Neural cell (in vitro differentiated cells): ENCODE measurements around the gene RPL36A. TPM values are rescaled to one million over a fixed set of nuclear protein-coding genes. Genes with fewer than 3 reads are reported as not detected.

ENCODE experiments used
- H2AFZ ChIP-seq: fragments of 200-600, 300-800 bp; sonication (generic), shearing (Covaris generic); 2 replicates; pipeline ENCODE4 v1.6.0; 2014; ENCODE audit warnings: low read depth, mild to moderate bottlenecking, antibody characterized with exemption, low read length, moderate library complexity
- H3F3A ChIP-seq: fragments of 200-600 bp; shearing (Covaris generic); 2 replicates; pipeline ENCODE4 v1.6.1; 2016; ENCODE audit warnings: mild to moderate bottlenecking, moderate library complexity, mixed read lengths, antibody characterized with exemption, low read length; ENCODE audit not compliant: insufficient read depth, poor library complexity, severe bottlenecking
- H3K27ac ChIP-seq: fragments of 200-600, 300-800 bp; sonication (generic), shearing (Covaris generic); 2 replicates; pipeline ENCODE4 v1.5.1; 2014; ENCODE audit warnings: mild to moderate bottlenecking, low read length, moderate library complexity
- H3K27me3 ChIP-seq: fragments of 300-800, 200-600 bp; sonication (generic), shearing (Covaris generic); 2 replicates; pipeline ENCODE4 v1.6.0; 2014; ENCODE audit warnings: mild to moderate bottlenecking, low read depth, low read length, moderate library complexity; ENCODE audit not compliant: insufficient read depth
- H3K36me3 ChIP-seq: fragments of 300-800, 200-600 bp; sonication (generic), shearing (Covaris generic); 2 replicates; pipeline ENCODE4 v1.5.1; 2014; ENCODE audit warnings: mild to moderate bottlenecking, antibody characterized with exemption, low read length, moderate library complexity; ENCODE audit not compliant: insufficient read depth
- H3K4me2 ChIP-seq: fragments of 300-800, 200-600 bp; sonication (generic), shearing (Covaris generic); 2 replicates; pipeline ENCODE4 v1.6.0; 2014; ENCODE audit warnings: mild to moderate bottlenecking, low read length
- H3K4me3 ChIP-seq: fragments of 300-800, 200-600 bp; sonication (generic), shearing (Covaris generic); 2 replicates; pipeline ENCODE4 v1.5.1; 2014; ENCODE audit warnings: mild to moderate bottlenecking, low read length, moderate library complexity
- H3K79me2 ChIP-seq: fragments of 200-600 bp; shearing (Covaris generic); replicated peaks from 2 replicates; pipeline ENCODE4 v1.6.0; 2014; ENCODE audit warnings: mild to moderate bottlenecking, low read length, moderate library complexity; ENCODE audit not compliant: insufficient read depth
- H3K9ac ChIP-seq: fragments of 300-800, 200-600 bp; sonication (generic), shearing (Covaris generic); 2 replicates; pipeline ENCODE4 v1.6.1; 2016; ENCODE audit warnings: mild to moderate bottlenecking, low read length, mixed read lengths
- H3K9me2 ChIP-seq: fragments of 200-600 bp; shearing (Covaris generic); 2 replicates; pipeline ENCODE4 v1.6.1; 2016; ENCODE audit warnings: mild to moderate bottlenecking, low read length, mixed read lengths; ENCODE audit not compliant: insufficient read depth
- H3K9me3 ChIP-seq: fragments of 200-600, 300-800 bp; sonication (generic), shearing (Covaris generic); 2 replicates; pipeline ENCODE4 v1.6.1; 2016; ENCODE audit warnings: mild to moderate bottlenecking, mixed run types, low read length, moderate library complexity, mixed read lengths
- H4K20me1 ChIP-seq: fragments of 200-600 bp; shearing (Covaris generic); 2 replicates; pipeline ENCODE4 v1.6.1; 2016; ENCODE audit warnings: mild to moderate bottlenecking, mixed run types; ENCODE audit not compliant: insufficient read depth
- CTCF ChIP-seq: fragments of 450-650 bp; IDR thresholded peaks from 2 replicates; pipeline ENCODE4 v1.5.1; 2014; ENCODE audit warnings: antibody characterized with exemption, mild to moderate bottlenecking, moderate library complexity; ENCODE audit not compliant: poor library complexity, severe bottlenecking
- EP300 ChIP-seq: fragments of 450-650 bp; conservative IDR thresholded peaks from 2 replicates; pipeline ENCODE4 v1.6.1; 2014; ENCODE audit warnings: antibody characterized with exemption, mild to moderate bottlenecking, moderate library complexity; ENCODE audit not compliant: poor library complexity, severe bottlenecking
- EZH2 ChIP-seq: fragments of 200-600, 300-800 bp; shearing (Covaris generic), sonication (generic); IDR thresholded peaks from 2 replicates; pipeline ENCODE4 v1.6.1; 2014; ENCODE audit warnings: antibody characterized with exemption, low read length, borderline replicate concordance, mild to moderate bottlenecking; ENCODE audit not compliant: insufficient read depth, poor library complexity, severe bottlenecking
- MXI1 ChIP-seq: fragments of 450-650 bp; conservative IDR thresholded peaks from 2 replicates; pipeline ENCODE4 v1.6.1; 2014; ENCODE audit warnings: antibody characterized with exemption, mild to moderate bottlenecking; ENCODE audit not compliant: poor library complexity, severe bottlenecking
- POLR2AphosphoS5 ChIP-seq: IDR thresholded peaks from 2 replicates; pipeline ENCODE4 v1.6.1; 2012
- RAD21 ChIP-seq: fragments of 450-650 bp; conservative IDR thresholded peaks from 2 replicates; pipeline ENCODE4 v1.6.1; 2014; ENCODE audit warnings: antibody characterized with exemption, mild to moderate bottlenecking, moderate library complexity
- SMC3 ChIP-seq: fragments of 450-650 bp; conservative IDR thresholded peaks from 2 replicates; pipeline ENCODE4 v1.6.1; 2014; ENCODE audit warnings: antibody characterized with exemption, mild to moderate bottlenecking, moderate library complexity; ENCODE audit not compliant: poor library complexity
- TAF1 ChIP-seq: IDR thresholded peaks from 2 replicates; pipeline ENCODE4 v1.6.1; 2012; ENCODE audit warnings: low read depth
- polyA minus RNA-seq: library from RNA; depleted of rRNA, polyadenylated mRNA; stranded (reverse); fragments of >200 nt; gene quantifications from 2 replicates; pipeline ENCODE4 v1.2.3, GENCODE V29; 2014
- polyA plus RNA-seq: library from polyadenylated mRNA; depleted of rRNA; stranded (reverse); fragments of >200 nt; gene quantifications from 2 replicates; pipeline ENCODE4 v1.2.3, GENCODE V29; 2014
- TF ChIP-seq, protein P1 (sequence below): IDR thresholded peaks from 2 replicates; pipeline ENCODE4 v1.6.1; 2012; ENCODE audit warnings: borderline replicate concordance

Gene RPL36A
- polyA plus RNA-seq = 1,366 and 1,978 TPM in 2 replicates
- 95.9 and 408 TPM in 2 replicates for polyA minus RNA-seq

- TF ChIP-seq CTCF (peak; percentile 83), POLR2AphosphoS5 (peak; percentile 94), EP300 (no peak), TAF1 (peak; percentile 88), SMC3 (peak; percentile 57), EZH2 (no peak), MXI1 (peak; percentile 84), RAD21 (peak; percentile 26)
- TF ChIP-seq, protein P1, sequence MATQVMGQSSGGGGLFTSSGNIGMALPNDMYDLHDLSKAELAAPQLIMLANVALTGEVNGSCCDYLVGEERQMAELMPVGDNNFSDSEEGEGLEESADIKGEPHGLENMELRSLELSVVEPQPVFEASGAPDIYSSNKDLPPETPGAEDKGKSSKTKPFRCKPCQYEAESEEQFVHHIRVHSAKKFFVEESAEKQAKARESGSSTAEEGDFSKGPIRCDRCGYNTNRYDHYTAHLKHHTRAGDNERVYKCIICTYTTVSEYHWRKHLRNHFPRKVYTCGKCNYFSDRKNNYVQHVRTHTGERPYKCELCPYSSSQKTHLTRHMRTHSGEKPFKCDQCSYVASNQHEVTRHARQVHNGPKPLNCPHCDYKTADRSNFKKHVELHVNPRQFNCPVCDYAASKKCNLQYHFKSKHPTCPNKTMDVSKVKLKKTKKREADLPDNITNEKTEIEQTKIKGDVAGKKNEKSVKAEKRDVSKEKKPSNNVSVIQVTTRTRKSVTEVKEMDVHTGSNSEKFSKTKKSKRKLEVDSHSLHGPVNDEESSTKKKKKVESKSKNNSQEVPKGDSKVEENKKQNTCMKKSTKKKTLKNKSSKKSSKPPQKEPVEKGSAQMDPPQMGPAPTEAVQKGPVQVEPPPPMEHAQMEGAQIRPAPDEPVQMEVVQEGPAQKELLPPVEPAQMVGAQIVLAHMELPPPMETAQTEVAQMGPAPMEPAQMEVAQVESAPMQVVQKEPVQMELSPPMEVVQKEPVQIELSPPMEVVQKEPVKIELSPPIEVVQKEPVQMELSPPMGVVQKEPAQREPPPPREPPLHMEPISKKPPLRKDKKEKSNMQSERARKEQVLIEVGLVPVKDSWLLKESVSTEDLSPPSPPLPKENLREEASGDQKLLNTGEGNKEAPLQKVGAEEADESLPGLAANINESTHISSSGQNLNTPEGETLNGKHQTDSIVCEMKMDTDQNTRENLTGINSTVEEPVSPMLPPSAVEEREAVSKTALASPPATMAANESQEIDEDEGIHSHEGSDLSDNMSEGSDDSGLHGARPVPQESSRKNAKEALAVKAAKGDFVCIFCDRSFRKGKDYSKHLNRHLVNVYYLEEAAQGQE = peak; percentile 85
- H3K9me2 ChIP-seq = no peaks in the 10 kb centered on the region
- H3K79me2 ChIP-seq = no peaks in the 10 kb centered on the region
- no peaks in the 10 kb centered on the region for H4K20me1 ChIP-seq
- H3K4me2 ChIP-seq = peak within 1 kb of the TSS; percentile 59
- H3K27ac ChIP-seq = peak within 1 kb of the TSS; percentile 80
- H3K27me3 ChIP-seq = no peaks in the 10 kb centered on the region
- H3K4me3 ChIP-seq = peak within 1 kb of the TSS; percentile 68
- peak within 1 kb of the TSS; percentile 76 for H3K9ac ChIP-seq
- no peaks in the 10 kb centered on the region for H3F3A ChIP-seq
- peak within 1 kb of the TSS; percentile 45 for H2AFZ ChIP-seq
- no peaks in the 10 kb centered on the region for H3K9me3 ChIP-seq
- H3K36me3 ChIP-seq = no peaks in the 10 kb centered on the region
Observed at GRCh38 chrX:101390664-101391525, at the start of gene RPL36A. Gene RPL36A, plus strand, starts transcription at chrX:101391011. Its CDS starts 33 bp downstream, at chrX:101391044.

GRCh38 chrX:101347859-101348451, 42.9 kb upstream of the RPL36A start:
- Histone ChIP-seq H3K79me2 (no peaks in the 10 kb centered on the region), H2AFZ (peak overlapping the region; percentile 40), H3K36me3 (no peaks in the 10 kb centered on the region), H3F3A (no peaks in the 10 kb centered on the region), H3K4me2 (peak overlapping the region; percentile 39), H3K27ac (no peak overlapping the region), H3K9ac (peak overlapping the region; percentile 48), H4K20me1 (no peaks in the 10 kb centered on the region), H3K9me3 (no peaks in the 10 kb centered on the region), H3K9me2 (no peaks in the 10 kb centered on the region), H3K4me3 (peak overlapping the region; percentile 82), H3K27me3 (no peaks in the 10 kb centered on the region)
- TF ChIP-seq SMC3 = no peak
- TF ChIP-seq CTCF = no peak
- no peak for TF ChIP-seq EP300
- TF ChIP-seq MXI1 = no peak
- no peak for TF ChIP-seq EZH2
- TF ChIP-seq RAD21 = no peak
- TF ChIP-seq, protein P1 = no peak
- no peak for TF ChIP-seq TAF1
- TF ChIP-seq POLR2AphosphoS5 = no peak
